NCI-H187 treated with DMSO at 0.1 percent for 48 hours (cell line): ENCODE results near the gene SGIP1.
"Not testable (repeated sequence)": the region's sequence is repeated elsewhere in the genome, so short reads cannot be mapped to it uniquely, and the experiment has no call there.

Source experiments
- DNase-seq: peaks from one replicate; lab custom pipeline; 2025; lab: John Stamatoyannopoulos, UW

SGIP1 gene

DNA sequence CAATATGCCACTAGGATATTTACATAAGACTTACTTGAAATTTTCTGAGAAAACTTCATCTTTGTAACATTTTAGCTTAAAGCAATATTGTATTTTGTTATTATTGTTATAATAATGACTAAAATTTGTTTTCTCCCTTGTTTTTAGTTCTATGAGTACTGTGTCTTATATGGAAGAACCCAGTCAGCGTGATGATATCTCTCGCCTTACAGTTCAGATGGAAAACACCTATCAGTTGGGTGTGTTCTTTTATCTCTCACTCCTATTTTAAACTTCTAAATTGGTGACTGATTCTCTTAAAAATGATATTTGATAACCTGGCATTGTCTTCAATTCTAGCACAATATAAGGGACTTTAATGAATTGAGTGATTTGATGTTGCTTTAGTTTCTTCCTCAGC, 236.3 kb downstream of the SGIP1 start:
- no peak for DNase-seq

DNA sequence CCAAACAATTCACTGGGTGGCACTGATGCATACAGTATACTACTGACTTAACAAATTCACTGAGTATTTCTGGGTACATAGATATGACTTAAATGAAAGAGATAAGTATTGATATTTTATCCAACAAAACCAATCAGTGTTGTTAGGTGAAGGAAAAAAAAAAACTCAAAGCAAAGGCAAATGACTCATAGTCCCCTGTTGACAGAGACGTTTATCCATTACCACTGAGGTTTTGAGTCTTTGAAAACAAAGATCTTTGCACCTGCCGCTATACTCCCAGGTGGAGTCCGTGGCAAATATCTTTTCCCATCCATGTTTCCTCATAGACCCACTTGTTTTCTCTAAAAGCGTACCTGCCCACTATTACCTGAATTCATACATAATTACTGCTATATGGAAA, 236.7 kb downstream of the SGIP1 start:
- no peak for DNase-seq

DNA sequence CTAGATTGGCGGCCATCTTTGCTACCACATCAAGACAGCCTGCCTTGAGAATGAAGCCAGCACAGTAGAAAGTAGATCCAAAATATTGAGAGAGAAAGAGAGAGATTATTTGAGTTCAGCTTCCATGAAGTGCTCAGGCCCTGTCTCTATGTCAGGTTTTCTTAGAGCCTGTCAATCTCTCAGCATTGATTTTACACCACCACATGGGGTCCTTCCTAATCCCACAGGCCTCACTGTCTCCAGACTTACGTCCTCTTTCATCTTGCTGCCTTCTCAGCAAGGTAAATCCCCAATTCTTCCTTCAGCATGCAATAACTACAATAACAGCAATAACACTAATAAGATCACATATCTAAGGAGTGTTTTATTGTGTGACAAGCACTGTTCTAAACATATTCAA, 239.3 kb downstream of the SGIP1 start:
- no peak for DNase-seq

DNA sequence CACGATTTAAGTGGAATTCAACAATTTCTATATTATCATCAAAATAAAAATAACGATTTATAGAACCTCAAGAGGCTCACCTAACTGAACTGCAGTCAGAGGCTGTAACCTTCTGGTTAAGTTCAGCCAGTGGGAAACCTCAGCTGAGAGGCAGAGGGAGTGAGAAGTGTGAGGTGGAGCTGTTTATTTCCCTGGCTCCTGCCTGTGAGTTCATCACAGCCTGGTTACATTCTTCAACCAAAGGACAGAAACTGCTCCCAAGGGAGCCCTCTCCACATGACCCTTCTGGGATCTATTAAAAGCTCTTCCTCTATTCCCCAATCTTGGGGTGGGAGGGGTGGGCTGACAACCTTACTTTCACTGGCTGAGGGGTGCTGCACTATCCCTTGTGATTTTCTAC, 240.5 kb downstream of the SGIP1 start:
- DNase-seq, result peak; percentile 15

DNA sequence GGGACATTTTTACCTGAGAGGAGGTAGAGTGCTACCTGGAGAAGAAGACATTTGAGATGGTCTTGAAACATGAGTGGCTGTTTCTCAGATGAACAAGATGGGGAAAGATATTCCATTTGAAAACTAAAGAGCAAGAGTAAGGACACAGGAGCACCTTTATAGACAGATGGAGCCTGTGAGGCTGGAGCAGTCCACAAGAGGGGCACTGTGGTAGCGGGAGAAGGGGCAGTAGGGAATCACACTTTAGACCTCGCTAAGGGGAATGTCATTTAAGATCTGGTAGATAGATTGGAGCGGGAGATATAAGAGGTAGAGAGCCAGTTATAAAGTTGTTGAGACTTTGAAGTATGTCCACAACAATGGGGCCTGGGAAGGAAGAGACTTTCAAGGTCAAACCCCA, 241.7 kb downstream of the SGIP1 start:
- no peak for DNase-seq

DNA sequence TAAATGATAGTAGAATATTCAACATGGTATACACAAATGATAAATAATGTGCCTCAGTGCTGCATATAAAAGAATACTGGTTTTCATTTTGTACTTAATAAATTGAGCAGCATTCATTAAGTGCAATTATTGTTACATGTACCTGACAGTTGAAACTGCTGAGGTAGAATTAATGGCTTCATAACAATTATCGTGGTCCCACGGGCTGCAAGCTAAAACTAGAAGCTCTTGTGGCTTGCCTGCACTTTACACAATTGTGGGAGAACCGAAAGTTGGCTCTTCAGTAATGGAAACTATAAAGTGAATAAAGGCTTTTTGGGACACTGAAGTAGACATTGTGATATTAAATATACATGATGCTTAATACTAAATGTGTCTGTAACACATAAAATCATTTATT, 243.9 kb downstream of the SGIP1 start:
- peak; percentile 87 for DNase-seq

DNA sequence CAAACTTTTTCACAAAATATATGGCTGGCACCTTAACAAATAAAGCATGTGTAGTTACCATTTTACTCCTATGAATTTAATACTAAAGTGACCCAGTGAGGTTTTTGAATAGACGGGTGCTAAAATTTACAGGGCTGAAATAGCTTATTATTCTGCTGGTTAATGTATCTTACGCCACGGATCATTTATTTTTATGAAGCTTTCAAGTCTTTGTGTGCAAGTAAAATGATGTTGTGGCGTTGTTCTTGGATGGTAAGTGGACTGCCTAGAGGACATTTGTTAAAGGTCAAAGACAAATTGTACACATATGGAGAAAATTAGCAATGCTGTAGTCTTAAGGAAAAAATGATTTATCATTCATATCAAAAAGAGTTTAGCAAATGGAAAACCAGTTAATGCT, 244.3 kb downstream of the SGIP1 start:
- peak; percentile 94 for DNase-seq

DNA sequence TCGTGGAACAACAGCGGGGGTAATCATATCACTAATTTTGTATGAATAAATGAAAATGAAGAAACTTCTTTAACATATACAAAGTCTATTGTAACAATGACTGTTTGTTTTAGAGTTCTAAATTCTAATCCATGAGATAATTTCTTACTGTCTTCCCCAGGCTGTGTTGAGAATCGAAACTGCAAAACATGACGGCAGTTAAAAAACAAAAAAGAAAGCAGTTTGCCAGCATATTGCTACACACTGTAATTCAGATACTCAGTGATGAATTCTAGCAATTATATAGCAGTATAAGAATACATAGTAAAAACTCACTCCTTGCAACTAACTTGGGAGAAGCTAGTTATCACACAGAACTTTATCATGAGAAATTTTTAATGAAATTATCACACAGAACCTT, 245.0 kb downstream of the SGIP1 start:
- DNase-seq, result no peak

DNA sequence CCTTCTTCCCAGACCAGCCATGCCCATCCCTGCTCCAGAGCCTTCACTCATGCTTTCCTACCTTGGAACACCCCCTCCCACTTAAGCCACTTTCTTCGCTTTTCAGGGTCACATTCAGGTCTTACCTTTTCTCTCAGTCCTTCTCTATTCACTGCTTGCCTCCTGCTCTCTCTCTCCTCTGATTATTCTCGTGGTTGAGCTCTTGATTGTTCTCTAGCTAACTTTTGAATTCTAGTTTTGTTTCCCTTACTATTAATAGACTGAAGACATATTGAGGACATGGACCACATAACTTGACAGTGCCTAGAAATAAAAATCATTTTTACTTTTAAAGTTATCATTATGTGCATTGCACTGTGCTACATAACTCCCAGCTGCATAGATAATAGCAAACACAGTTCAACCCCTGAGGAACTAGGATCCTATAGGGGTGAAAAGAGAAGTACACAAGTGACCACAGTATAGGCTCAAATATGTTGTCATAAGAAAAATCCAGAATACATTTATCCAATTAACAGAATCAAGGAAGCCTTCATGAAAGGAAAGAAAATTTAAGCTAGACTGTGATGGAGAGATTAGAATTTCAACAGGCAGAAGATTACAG, 245.6 kb downstream of the SGIP1 start:
- DNase-seq, result no peak

DNA sequence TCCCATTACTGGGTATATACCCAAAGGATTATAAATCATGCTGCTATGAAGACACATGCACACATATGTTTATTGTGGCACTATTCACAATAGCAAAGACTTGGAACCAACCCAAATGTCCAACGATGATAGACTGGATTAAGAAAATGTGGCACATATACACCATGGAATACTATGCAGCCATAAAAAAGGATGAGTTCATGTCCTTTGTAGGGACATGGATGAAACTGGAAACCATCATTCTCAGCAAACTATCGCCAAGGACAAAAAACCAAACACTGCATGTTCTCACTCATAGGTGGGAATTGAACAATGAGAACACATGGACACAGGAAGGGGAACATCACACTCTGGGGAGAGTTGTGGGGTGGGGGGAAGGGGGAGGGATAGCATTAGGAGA, 251.8 kb downstream of the SGIP1 start:
- DNase-seq, result not testable (repeated sequence)

DNA sequence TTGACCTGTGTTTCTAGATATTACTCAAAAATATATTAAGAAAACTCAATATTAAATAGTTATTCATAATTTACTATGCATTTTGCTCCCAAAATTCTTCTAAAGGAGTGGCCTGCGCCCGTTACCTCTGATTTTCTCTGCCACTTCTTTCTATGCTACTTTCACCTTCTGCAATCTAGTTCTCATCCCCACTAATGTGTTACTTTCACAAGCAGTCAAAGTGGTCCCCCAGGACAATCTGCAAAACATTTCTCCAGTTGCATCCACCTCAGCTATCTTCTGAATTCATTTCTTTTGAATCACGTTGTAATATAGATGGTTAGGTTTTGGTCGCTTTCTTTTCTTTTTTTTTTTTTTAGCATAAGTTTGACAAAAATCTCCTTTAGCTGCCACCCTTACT, 253.7 kb downstream of the SGIP1 start:
- DNase-seq, result no peak

DNA sequence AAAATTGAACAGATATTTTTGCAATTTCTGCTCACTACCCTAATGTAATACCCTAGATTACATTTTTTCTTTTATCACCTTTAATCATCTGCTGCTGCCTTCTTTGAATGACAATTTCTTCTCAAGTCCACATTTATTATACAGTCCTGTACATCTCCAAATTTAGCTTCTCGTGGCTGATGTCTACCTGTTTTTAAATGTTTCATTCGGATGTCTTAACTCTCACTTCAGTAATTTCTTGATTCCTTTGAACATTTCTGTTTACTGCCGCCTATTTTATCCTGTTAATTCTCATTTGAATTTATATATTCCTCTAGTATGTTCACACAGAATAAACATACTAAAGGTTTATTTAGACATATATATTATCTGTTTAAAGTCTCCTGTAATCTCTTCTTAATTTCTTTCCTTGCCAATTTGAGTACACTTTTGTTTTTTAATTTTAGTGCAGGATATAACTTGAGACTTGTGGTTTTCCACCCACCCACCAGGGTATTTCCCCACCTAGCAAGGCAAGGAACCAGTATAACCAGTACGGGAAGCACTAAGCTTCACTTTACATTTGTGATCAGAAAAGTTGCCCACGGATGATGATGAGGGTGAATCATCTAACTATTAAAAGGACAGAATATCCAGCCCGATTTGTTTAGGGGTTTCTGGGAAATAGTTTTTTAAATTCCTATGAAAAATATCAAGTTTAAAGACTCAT, 254.4 kb downstream of the SGIP1 start:
- DNase-seq, result no peak

DNA sequence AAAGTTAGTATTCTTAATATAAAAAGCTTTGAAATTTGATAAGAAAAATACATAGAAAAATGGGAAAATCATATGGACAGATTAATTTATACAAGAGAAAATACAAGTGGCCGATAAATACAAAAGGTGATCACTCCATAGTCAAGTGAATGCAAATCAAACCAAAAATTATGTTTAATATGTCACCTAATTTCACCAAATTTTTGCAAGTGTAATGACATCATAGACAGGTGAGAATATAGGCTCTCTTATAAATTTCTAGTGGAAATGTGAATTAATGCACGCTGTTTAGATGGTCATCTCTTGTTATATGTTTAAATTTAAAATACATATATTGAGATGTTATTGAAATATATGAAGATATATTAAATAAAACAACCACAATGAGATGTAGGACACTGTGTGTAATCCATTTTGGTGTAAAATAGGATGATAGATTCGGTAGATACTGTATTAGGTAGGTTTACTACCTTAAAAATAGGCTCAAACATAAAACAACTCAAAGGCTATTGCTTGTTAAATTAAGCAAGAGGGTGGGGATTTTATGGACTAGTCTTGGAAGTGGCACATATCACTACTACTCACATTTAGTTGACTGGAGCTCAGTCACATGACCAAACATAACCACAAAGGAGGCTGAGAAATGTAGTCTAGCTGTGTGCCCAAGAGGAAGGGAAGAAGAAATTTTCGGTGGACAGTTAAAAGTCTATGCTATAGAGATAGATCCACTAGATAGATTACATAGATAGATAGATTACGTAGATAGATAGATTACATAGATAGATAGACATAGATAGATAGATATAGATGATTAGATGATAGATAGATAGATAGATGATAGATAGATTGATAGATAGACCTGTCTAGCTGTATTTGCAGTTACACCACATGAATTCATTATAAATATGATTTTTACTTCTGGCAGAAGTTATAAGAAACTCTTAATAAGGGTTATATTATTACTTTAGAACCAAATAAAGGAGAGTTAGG, 258.0 kb downstream of the SGIP1 start:
- DNase-seq, result no peak

DNA sequence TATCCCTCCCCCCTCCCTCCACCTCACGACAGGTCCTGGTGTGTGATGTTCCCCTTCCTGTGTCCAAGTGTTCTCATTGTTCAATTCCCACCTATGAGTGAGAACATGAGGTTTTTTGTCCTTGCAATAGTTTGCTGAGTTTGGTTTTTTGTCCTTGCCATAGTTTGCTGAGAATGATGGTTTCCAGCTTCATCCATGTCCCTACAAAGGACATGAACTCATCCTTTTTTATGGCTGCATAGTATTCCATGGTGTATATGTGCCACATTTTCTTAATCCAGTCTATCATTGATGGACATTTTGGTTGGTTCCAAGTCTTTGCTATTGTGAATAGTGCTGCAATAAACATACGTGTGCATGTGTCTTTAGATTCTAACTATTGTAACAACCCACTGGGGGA, 261.9 kb downstream of the SGIP1 start:
- DNase-seq, result not testable (repeated sequence)
